ENCODE data around the gene ROCK2.

ROCK2 gene

GRCh38 chr2:11133238-11133935, 211.0 kb downstream of the ROCK2 start:
- in situ Hi-C loops (cut with HindIII; ENCODE audit: low sequenced_read_pairs) = no loop called here
- TF ChIP-seq, protein P1, sequence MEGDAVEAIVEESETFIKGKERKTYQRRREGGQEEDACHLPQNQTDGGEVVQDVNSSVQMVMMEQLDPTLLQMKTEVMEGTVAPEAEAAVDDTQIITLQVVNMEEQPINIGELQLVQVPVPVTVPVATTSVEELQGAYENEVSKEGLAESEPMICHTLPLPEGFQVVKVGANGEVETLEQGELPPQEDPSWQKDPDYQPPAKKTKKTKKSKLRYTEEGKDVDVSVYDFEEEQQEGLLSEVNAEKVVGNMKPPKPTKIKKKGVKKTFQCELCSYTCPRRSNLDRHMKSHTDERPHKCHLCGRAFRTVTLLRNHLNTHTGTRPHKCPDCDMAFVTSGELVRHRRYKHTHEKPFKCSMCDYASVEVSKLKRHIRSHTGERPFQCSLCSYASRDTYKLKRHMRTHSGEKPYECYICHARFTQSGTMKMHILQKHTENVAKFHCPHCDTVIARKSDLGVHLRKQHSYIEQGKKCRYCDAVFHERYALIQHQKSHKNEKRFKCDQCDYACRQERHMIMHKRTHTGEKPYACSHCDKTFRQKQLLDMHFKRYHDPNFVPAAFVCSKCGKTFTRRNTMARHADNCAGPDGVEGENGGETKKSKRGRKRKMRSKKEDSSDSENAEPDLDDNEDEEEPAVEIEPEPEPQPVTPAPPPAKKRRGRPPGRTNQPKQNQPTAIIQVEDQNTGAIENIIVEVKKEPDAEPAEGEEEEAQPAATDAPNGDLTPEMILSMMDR (IDR thresholded peaks at IDR 0.05; ENCODE audit: low read depth, low read length) = no peak
- H3K4me3 ChIP-seq (ENCODE audit: low read depth, low read length) = peak overlapping the region; percentile 46
- no peak for DNase-seq (ENCODE audit: low read depth, low spot score)

GRCh38 chr2:11132036-11132671, 212.3 kb downstream of the ROCK2 start:
- TF ChIP-seq, protein P1 (IDR thresholded peaks at IDR 0.05; ENCODE audit: low read depth, low read length) = no peak
- DNase-seq (ENCODE audit: low read depth, low spot score) = no peak
- in situ Hi-C loops (cut with HindIII; ENCODE audit: low sequenced_read_pairs) = no loop called here
- H3K4me3 ChIP-seq (ENCODE audit: low read depth, low read length) = no peak overlapping the region

DNA sequence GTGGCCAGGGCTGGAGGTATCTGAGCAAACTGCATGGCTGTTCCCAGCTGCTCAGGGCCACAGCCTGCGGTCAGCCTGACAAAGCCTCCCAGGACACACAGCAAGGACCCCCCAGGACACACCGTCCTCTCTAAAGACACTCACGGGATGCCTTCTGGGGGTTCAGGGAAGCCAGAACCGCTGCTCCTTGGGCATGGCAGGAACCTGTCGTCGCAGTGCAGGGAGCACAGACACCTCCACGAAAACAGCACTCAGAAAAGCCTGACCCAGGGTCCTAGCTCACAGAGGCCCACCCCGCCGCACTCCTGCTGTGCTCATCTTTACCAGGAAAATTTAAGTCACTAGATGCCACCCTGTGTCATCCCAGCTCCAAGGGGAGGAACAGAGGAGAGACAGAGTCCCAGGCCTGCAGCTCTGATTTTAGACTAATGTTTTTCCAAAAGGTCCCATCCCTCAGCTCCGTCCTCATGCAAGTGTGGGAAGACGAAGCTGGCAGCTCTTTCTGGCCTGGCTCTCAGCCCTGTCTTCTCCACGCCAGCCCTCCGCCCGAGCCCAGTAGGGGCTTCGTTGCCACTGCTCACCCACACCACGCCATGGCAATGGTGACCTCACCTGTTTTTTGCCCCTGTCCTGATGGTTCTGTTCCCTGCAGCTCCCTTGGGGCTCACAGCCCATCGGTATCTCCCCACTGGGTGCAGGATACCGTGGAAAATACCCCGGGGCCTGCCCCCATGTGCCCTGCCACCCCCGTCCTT, 213.1 kb downstream of the ROCK2 start:
- TF ChIP-seq, protein P1 (IDR thresholded peaks at IDR 0.05; ENCODE audit: low read depth, low read length) = no peak
- no peak overlapping the region for H3K4me3 ChIP-seq (ENCODE audit: low read depth, low read length)
- in situ Hi-C loops (cut with HindIII; ENCODE audit: low sequenced_read_pairs) = no loop called here
- DNase-seq (ENCODE audit: low read depth, low spot score) = no peak

Data from astrocyte of the spinal cord (primary cell).